ENCODE results near the gene KIF26A.

Gene KIF26A

GRCh38 chr14:104099096-104100041 lies 39.0 kb upstream of the KIF26A start (continued):
- TF ChIP-seq ZBTB10 (tag by site-specific recombination; IDR thresholded peaks at IDR 0.05) (no peak), ZIC2 (tag by site-specific recombination; IDR thresholded peaks at IDR 0.05) (peak; percentile 26; the same call in 1 of the 2 replicates), ZNF248 (tag by site-specific recombination; IDR thresholded peaks at IDR 0.05) (no peak), ZNF677 (tag by site-specific recombination; IDR thresholded peaks at IDR 0.05) (no peak), ZNF501 (tag by site-specific recombination; IDR thresholded peaks at IDR 0.05) (no peak), GLIS1 (tag by site-specific recombination; IDR thresholded peaks at IDR 0.05) (peak; percentile 43; the same call in 1 of the 2 replicates), KLF7 (tag by site-specific recombination; IDR thresholded peaks at IDR 0.05; ENCODE audit: borderline replicate concordance) (no peak), ZSCAN5A (tag by site-specific recombination; IDR thresholded peaks at IDR 0.05) (no peak), ZNF529 (tag by site-specific recombination; IDR thresholded peaks at IDR 0.05; ENCODE audit: insufficient replicate concordance) (no peak), ZNF341 (tag by site-specific recombination; IDR thresholded peaks at IDR 0.05; ENCODE audit: low read depth) (no peak), ZNF510 (tag by site-specific recombination; IDR thresholded peaks at IDR 0.05; ENCODE audit: insufficient replicate concordance) (no peak)

DNA sequence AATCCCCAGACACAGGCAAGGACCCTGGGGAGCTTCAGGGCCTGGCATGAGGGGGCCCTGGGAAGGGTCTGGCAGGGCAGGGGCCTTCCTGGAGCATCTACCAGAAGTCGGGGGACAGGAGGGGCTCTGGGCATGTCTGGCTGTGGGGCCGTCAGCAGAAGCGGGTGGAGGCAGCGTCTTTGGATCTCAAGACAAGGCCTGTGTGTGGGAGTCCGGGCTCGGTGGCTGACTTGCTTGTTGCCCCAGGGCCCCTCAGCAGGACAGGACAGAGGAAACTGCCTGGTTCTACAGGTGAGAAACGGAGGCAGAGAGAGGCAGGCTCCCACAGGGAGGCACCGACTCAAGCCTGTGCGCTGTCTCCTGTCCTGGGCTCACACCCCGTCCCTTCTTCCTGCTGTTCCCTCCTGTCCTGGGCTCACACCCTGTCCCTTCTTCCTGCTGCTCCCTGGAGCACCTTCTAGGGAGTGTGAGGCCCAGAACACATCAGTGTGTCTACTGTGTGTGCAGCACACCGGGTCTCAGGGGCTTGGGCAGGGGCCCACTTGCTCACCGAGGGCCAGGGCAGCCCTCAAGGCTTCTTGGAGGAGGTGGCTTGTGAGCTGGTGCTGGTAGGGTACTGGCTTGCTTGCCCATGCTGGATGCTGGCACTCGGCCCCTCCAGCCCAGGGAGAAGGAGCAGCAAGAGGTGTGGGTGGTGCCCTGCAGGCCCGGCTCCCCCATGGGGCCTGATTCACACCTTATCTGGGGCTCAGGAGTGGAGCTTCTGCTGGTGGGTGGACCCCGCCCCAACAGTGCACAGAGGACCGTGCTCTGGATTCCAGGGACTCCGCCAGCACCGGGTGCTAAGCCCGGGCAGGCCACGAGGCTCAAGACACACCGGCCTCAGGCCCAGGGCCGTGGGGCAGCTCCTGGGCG lies 38.0 kb upstream of the KIF26A start:
- POLR2A ChIA-PET, result no interaction called here

More for the DNA sequence above, 38.0 kb upstream of the KIF26A start:
- H3K4me3 ChIP-seq (ENCODE audit: low read depth, low read length), result no peak overlapping the region
- TF ChIP-seq ZFHX2 (tag by site-specific recombination; conservative IDR thresholded peaks at IDR 0.05) (peak; percentile 95), ZNF341 (tag by site-specific recombination; IDR thresholded peaks at IDR 0.05; ENCODE audit: low read depth) (peak; percentile 38), EGR2 (tag by site-specific recombination; IDR thresholded peaks at IDR 0.05; ENCODE audit: low read depth) (peak; percentile 82)
- TF ChIP-seq, protein P1, sequence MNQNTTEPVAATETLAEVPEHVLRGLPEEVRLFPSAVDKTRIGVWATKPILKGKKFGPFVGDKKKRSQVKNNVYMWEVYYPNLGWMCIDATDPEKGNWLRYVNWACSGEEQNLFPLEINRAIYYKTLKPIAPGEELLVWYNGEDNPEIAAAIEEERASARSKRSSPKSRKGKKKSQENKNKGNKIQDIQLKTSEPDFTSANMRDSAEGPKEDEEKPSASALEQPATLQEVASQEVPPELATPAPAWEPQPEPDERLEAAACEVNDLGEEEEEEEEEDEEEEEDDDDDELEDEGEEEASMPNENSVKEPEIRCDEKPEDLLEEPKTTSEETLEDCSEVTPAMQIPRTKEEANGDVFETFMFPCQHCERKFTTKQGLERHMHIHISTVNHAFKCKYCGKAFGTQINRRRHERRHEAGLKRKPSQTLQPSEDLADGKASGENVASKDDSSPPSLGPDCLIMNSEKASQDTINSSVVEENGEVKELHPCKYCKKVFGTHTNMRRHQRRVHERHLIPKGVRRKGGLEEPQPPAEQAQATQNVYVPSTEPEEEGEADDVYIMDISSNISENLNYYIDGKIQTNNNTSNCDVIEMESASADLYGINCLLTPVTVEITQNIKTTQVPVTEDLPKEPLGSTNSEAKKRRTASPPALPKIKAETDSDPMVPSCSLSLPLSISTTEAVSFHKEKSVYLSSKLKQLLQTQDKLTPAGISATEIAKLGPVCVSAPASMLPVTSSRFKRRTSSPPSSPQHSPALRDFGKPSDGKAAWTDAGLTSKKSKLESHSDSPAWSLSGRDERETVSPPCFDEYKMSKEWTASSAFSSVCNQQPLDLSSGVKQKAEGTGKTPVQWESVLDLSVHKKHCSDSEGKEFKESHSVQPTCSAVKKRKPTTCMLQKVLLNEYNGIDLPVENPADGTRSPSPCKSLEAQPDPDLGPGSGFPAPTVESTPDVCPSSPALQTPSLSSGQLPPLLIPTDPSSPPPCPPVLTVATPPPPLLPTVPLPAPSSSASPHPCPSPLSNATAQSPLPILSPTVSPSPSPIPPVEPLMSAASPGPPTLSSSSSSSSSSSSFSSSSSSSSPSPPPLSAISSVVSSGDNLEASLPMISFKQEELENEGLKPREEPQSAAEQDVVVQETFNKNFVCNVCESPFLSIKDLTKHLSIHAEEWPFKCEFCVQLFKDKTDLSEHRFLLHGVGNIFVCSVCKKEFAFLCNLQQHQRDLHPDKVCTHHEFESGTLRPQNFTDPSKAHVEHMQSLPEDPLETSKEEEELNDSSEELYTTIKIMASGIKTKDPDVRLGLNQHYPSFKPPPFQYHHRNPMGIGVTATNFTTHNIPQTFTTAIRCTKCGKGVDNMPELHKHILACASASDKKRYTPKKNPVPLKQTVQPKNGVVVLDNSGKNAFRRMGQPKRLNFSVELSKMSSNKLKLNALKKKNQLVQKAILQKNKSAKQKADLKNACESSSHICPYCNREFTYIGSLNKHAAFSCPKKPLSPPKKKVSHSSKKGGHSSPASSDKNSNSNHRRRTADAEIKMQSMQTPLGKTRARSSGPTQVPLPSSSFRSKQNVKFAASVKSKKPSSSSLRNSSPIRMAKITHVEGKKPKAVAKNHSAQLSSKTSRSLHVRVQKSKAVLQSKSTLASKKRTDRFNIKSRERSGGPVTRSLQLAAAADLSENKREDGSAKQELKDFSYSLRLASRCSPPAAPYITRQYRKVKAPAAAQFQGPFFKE (tag by site-specific recombination; IDR thresholded peaks at IDR 0.05; ENCODE audit: borderline replicate concordance), result no peak
- H3K27ac ChIP-seq (ENCODE audit: extremely low read depth, low read depth, low read length), result no peak overlapping the region
- CTCF ChIA-PET, result interaction anchor here (1.0 kb wide), 1 partner anchor 23 kb away, joined by 4 read pairs; no protein-coding TSS in a partner anchor
- H3K36me3 ChIP-seq (ENCODE audit: control insufficient read depth in 2 of 2, insufficient read depth in 1 of 2, low read length in 2 of 2), result no peaks in the 10 kb centered on the region
- H3K9me3 ChIP-seq (ENCODE audit: control insufficient read depth, insufficient read depth, low read depth, low read length), result no peaks in the 10 kb centered on the region
- no peaks in the 10 kb centered on the region for H3K4me1 ChIP-seq (ENCODE audit: control insufficient read depth, insufficient read depth, low read length)

Measured in HEK293 (cell line).